Endothelial cell of umbilical vein (primary cell): Measurements from ENCODE around the gene SLC13A5. TPM values are rescaled to one million over a fixed set of nuclear protein-coding genes. Genes with fewer than 3 reads are reported as not detected.

ENCODE experiments used
- BruUV-seq: library from RNA; stranded (reverse); fragments of 400-500 nt; replicated peaks from 2 replicates; lab custom pipeline; 2021; lab: Mats Ljungman, UMichigan
- CTCF ChIA-PET: fragments of 300-600, 350-600 bp; sonication (Branson Sonifier 250); formaldehyde crosslinking; loops from one replicate; lab custom pipeline; 2021; ENCODE audit warnings: antibody characterized with exemption, inconsistent platforms; lab: Charles Lee
- POLR2A ChIA-PET: fragments of 300-600, 350-600 bp; sonication (Branson Sonifier 250); formaldehyde crosslinking; loops from one replicate; lab custom pipeline; 2021; ENCODE audit warnings: antibody characterized with exemption, inconsistent platforms; lab: Charles Lee
- DNase-seq: peaks from one replicate; pipeline ENCODE4 v3.0.0-alpha.2; 2011; ENCODE audit warnings: low read depth, low spot score
- FAIRE-seq: peaks from 2 replicates; lab custom pipeline; 2011; peaks lifted over from hg19 to GRCh38; lab: Jason Lieb, UNC
- H2AFZ ChIP-seq: 2 replicates; pipeline ENCODE4 v1.6.0; 2012; ENCODE audit warnings: low read depth, low read length, control low read depth, inconsistent platforms
- H3K27ac ChIP-seq: 2 replicates; pipeline ENCODE4 v1.5.1; 2011; ENCODE audit warnings: low read depth, mild to moderate bottlenecking, control low read depth, low read length, moderate library complexity; ENCODE audit not compliant: insufficient read depth
- H3K27me3 ChIP-seq, 2 experiments: 2 replicates each; pipeline versions ENCODE4 v1.6.0 to v1.6.1; 2011; ENCODE audit warnings: low read length in 2 of 2, mixed read lengths in 1 of 2; ENCODE audit not compliant: control insufficient read depth in 2 of 2, insufficient read depth in 2 of 2
- H3K36me3 ChIP-seq, 2 experiments: 2 replicates in 1 of 2; 3 replicates in 1 of 2; pipeline ENCODE4 v1.5.1; 2011; ENCODE audit warnings: low read length in 2 of 2, mild to moderate bottlenecking in 1 of 2, moderate library complexity in 1 of 2; ENCODE audit not compliant: control insufficient read depth in 2 of 2, insufficient read depth in 2 of 2; ENCODE audit errors: extremely low read depth in 1 of 2
- H3K4me1 ChIP-seq: 3 replicates; pipeline ENCODE4 v1.5.1; 2011; ENCODE audit warnings: mild to moderate bottlenecking, low read length; ENCODE audit not compliant: control insufficient read depth, insufficient read depth; ENCODE audit errors: extremely low read depth
- H3K4me2 ChIP-seq: 2 replicates; pipeline ENCODE4 v1.6.1; 2011; ENCODE audit warnings: low read length, control low read depth, mixed read lengths; ENCODE audit not compliant: insufficient read depth
- H3K4me3 ChIP-seq, 3 experiments: fragments of 200-600 bp in 1 of 3; sonication (generic), shearing (Covaris generic) in 1 of 3; replicated peaks in 1 of 3; 2 replicates each; pipeline ENCODE4 v1.5.1; 2011 to 2016; ENCODE audit warnings: control low read depth in 3 of 3, low read length in 3 of 3, mild to moderate bottlenecking in 2 of 3, inconsistent platforms in 1 of 3, low read depth in 1 of 3, moderate library complexity in 1 of 3; ENCODE audit not compliant: insufficient read depth in 1 of 3
- H3K79me2 ChIP-seq: 2 replicates; pipeline ENCODE4 v1.6.0; 2012; ENCODE audit warnings: low read length, inconsistent platforms; ENCODE audit not compliant: control insufficient read depth, insufficient read depth
- H3K9ac ChIP-seq: replicated peaks from 2 replicates; pipeline ENCODE3; 2011; ENCODE audit warnings: low read length, control low read depth; ENCODE audit not compliant: insufficient read depth; ENCODE audit errors: extremely low read depth
- H3K9me1 ChIP-seq: replicated peaks from 3 replicates; pipeline ENCODE4 v1.6.0; 2011; ENCODE audit warnings: mild to moderate bottlenecking, low read length; ENCODE audit not compliant: control insufficient read depth, insufficient read depth; ENCODE audit errors: extremely low read depth
- H3K9me3 ChIP-seq: replicated peaks from 2 replicates; pipeline ENCODE4 v1.5.1; 2012; ENCODE audit warnings: low read length, inconsistent platforms; ENCODE audit not compliant: control insufficient read depth, insufficient read depth
- H4K20me1 ChIP-seq: replicated peaks from 2 replicates; pipeline ENCODE3; 2011; ENCODE audit warnings: mild to moderate bottlenecking, low read length; ENCODE audit not compliant: control insufficient read depth, insufficient read depth; ENCODE audit errors: extremely low read depth
- EZH2 ChIP-seq: IDR thresholded peaks from 2 replicates; pipeline ENCODE4 v1.6.1; 2012; ENCODE audit warnings: borderline replicate concordance, low read depth, mild to moderate bottlenecking, moderate library complexity, low read length, inconsistent platforms; ENCODE audit not compliant: severe bottlenecking
- FOS ChIP-seq: IDR thresholded peaks from 2 replicates; pipeline ENCODE4 v1.6.1; 2011; ENCODE audit warnings: mild to moderate bottlenecking, low read length, moderate library complexity, borderline replicate concordance; ENCODE audit not compliant: insufficient read depth
- GATA2 ChIP-seq: IDR thresholded peaks from 2 replicates; pipeline ENCODE4 v1.7.0; 2011; ENCODE audit warnings: low read depth, mild to moderate bottlenecking, moderate library complexity, mixed read lengths, low read length; ENCODE audit not compliant: insufficient read length, insufficient read depth
- JUN ChIP-seq: IDR thresholded peaks from 2 replicates; pipeline ENCODE4 v1.6.1; 2011; ENCODE audit warnings: borderline replicate concordance, low read depth; ENCODE audit not compliant: insufficient read length, insufficient read depth
- MYC ChIP-seq: IDR thresholded peaks from one replicate; pipeline ENCODE4 v1.6.1; 2011; ENCODE audit warnings: mild to moderate bottlenecking, low read depth, low read length
- POLR2A ChIP-seq: IDR thresholded peaks from 2 replicates; pipeline ENCODE4 v1.6.1; 2012; ENCODE audit warnings: low read depth, mild to moderate bottlenecking, control low read depth, low read length
- POLR2AphosphoS5 ChIP-seq: IDR thresholded peaks from 2 replicates; pipeline ENCODE4 v1.6.1; 2012; ENCODE audit warnings: low read depth, mild to moderate bottlenecking, control low read depth, low read length, moderate library complexity; ENCODE audit not compliant: insufficient read depth
- dilution Hi-C: fragments of 300-500 bp; cut with MboI; formaldehyde crosslinking; loops from one replicate; pipeline ENCODE4 v1.15.0; 2019; ENCODE audit warnings: low sequenced_read_pairs; ENCODE audit not compliant: extremely low pct_ligation_motif_present
- intact Hi-C: fragments of 100-400 bp; cut with micrococcal nuclease; formaldehyde crosslinking; loops from one replicate; pipeline ENCODE4 v1.10.0; 2022
- polyA plus RNA-seq, 4 experiments: library from polyadenylated mRNA; depleted of rRNA in 3 of 4; stranded (reverse) in 3 of 4; unstranded in 1 of 4; fragments of >200 nt; gene quantifications; 2 replicates each; pipeline versions ENCODE4 v1.2.1 to v1.2.3, GENCODE V29; 2011 to 2012; ENCODE audit warnings: missing spikeins in 1 of 4
- total RNA-seq: library from RNA; stranded (reverse); gene quantifications from 2 replicates; pipeline ENCODE4 v1.2.3, GENCODE V29; 2021
- TF ChIP-seq, protein P1 (sequence below): IDR thresholded peaks from 2 replicates; pipeline ENCODE4 v1.6.1; 2011; ENCODE audit not compliant: insufficient read depth, insufficient read length
- TF ChIP-seq, protein P2 (sequence below), 2 donors: IDR thresholded peaks; 1 replicate in 1 of 2; 2 replicates in 1 of 2; pipeline ENCODE4 v1.5.1; 2011; ENCODE audit warnings: low read length in 2 of 2, mild to moderate bottlenecking in 2 of 2, moderate library complexity in 2 of 2, control low read depth in 1 of 2, inconsistent platforms in 1 of 2, low read depth in 1 of 2; ENCODE audit not compliant: insufficient read depth in 1 of 2; ENCODE audit errors: extremely low read depth in 1 of 2

SLC13A5 gene
- total and polyA plus RNA-seq, 2 donors (not counting 3 experiments of a cell fraction or from before 2014, with no cell fraction given): 0.03 TPM; not detected in 1

DNA sequence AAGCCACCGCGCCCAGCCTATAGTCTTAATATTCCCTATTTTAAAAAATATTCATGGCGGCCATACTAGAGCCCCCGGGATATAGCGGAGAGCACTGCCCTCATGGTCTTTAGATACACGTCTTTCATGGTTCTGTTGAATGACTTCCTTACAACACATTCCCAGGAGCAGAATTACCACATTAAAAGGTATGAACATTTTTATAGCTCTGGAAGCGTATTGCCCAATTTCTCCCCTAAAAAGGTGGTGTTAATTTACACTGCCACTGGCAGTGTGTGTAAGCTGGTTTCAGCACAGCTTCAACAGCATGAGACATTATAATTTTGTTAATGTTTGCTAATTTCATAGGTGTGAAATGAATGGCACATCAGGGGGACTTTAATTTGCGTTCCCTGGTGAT lies 42.6 kb downstream of the SLC13A5 start:
- no peaks in the 10 kb centered on the region for H3K9me1 ChIP-seq
- FAIRE-seq: no peak
- intact Hi-C loops (no loop called here), dilution Hi-C loops (no loop called here)
- no peaks in the 10 kb centered on the region for H4K20me1 ChIP-seq
- DNase-seq: no peak
- no peak overlapping the region for H3K9ac ChIP-seq
- no peak overlapping the region for H3K4me3 ChIP-seq
- ChIA-PET CTCF (interaction anchor here (1.4 to 3.3 kb wide), 2 partner anchors 173 to 240 kb away, joined by 7 to 9 read pairs; no protein-coding TSS in a partner anchor), POLR2A (no interaction called here)
- no peak overlapping the region for H2AFZ ChIP-seq
- no peak overlapping the region for H3K27ac ChIP-seq
- no peaks in the 10 kb centered on the region for H3K9me3 ChIP-seq
- no peak overlapping the region for H3K4me2 ChIP-seq
- H3K79me2 ChIP-seq: no peaks in the 10 kb centered on the region
- H3K36me3 ChIP-seq: no peaks in the 10 kb centered on the region
- no TSS peak for BruUV-seq
- peaks cover 0 to 2% of the 10 kb centered on the region in 2 experiments for H3K27me3 ChIP-seq
- H3K4me1 ChIP-seq: no peaks in the 10 kb centered on the region
- TF ChIP-seq, protein P1, sequence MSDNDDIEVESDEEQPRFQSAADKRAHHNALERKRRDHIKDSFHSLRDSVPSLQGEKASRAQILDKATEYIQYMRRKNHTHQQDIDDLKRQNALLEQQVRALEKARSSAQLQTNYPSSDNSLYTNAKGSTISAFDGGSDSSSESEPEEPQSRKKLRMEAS: no peak

DNA sequence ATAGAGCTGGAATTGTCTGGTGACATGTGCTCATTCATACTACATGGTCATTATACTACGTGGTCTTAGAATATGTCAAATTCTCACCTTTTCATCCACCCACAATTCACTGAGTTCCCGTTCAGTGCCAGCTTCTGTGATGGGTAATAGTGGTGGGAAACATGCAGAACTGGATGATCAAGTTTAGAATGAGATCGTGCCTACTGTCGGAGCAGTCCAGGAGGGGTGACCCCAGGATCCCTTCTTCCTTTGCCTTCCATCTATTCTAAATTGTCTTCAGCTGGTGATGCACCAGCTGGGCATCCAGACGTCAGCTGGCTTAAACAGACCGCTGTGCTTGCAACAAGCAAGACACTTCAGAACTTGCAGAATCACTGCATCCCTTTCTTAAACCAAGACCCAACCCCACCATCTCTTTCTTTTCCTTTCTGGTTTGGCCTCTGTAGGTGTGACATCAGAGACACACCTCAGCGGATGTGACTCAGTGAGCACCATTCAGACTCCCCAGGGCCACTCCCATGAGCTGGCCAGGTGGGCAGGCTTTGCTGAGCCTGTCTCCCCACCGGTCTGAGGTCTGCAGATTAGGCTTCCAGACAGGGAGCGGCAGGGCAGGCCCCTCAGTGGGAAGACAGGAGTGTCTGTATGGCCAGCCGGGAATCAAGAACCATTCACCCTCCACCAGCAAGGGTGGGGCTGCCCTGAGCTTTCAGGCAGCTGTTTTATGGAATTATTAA lies 43.5 kb downstream of the SLC13A5 start:
- H3K9ac ChIP-seq: no peak overlapping the region
- no peak for FAIRE-seq
- dilution Hi-C loops (no loop called here), intact Hi-C loops (loop anchor here (5.0 kb wide), 1 partner anchor 33 kb away; no protein-coding TSS in a partner anchor)
- H3K4me3 ChIP-seq: no peak overlapping the region
- no peak for DNase-seq
- no peak overlapping the region for H3K4me2 ChIP-seq
- no peak overlapping the region for H3K27ac ChIP-seq
- no peaks in the 10 kb centered on the region for H3K36me3 ChIP-seq
- H3K9me1 ChIP-seq: no peaks in the 10 kb centered on the region
- peaks cover 0 to 2% of the 10 kb centered on the region in 2 experiments for H3K27me3 ChIP-seq
- H2AFZ ChIP-seq: no peak overlapping the region
- H3K4me1 ChIP-seq: no peaks in the 10 kb centered on the region
- CTCF ChIA-PET: interaction anchor here (0.8 to 3.3 kb wide), 5 partner anchors 32 to 241 kb away, joined by 3 to 9 read pairs (median 4); no protein-coding TSS in a partner anchor
- POLR2A ChIA-PET: no interaction called here
- H4K20me1 ChIP-seq: no peaks in the 10 kb centered on the region
- H3K79me2 ChIP-seq: no peaks in the 10 kb centered on the region
- no TSS peak for BruUV-seq
- H3K9me3 ChIP-seq: no peaks in the 10 kb centered on the region
- TF ChIP-seq, protein P1: no peak
- TF ChIP-seq MYC: no peak
- TF ChIP-seq JUN: no peak
- no peak for TF ChIP-seq POLR2AphosphoS5
- TF ChIP-seq, protein P2, sequence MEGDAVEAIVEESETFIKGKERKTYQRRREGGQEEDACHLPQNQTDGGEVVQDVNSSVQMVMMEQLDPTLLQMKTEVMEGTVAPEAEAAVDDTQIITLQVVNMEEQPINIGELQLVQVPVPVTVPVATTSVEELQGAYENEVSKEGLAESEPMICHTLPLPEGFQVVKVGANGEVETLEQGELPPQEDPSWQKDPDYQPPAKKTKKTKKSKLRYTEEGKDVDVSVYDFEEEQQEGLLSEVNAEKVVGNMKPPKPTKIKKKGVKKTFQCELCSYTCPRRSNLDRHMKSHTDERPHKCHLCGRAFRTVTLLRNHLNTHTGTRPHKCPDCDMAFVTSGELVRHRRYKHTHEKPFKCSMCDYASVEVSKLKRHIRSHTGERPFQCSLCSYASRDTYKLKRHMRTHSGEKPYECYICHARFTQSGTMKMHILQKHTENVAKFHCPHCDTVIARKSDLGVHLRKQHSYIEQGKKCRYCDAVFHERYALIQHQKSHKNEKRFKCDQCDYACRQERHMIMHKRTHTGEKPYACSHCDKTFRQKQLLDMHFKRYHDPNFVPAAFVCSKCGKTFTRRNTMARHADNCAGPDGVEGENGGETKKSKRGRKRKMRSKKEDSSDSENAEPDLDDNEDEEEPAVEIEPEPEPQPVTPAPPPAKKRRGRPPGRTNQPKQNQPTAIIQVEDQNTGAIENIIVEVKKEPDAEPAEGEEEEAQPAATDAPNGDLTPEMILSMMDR (IDR thresholded peaks at IDR 0.05; ENCODE audit: extremely low read depth in 1 of 2, insufficient read depth in 1 of 2, low read depth in 1 of 2, low read length in 2 of 2): no peak
- no peak for TF ChIP-seq GATA2
- TF ChIP-seq EZH2: no peak
- TF ChIP-seq POLR2A: no peak
- no peak for TF ChIP-seq FOS
